ENCODE data around the gene AQP7. TPM values are rescaled to one million over a fixed set of nuclear protein-coding genes. Genes with fewer than 3 reads are reported as not detected.
"Not testable (repeated sequence)": the region's sequence is repeated elsewhere in the genome, so short reads cannot be mapped to it uniquely, and the experiment has no call there.

AQP7 gene
- total RNA-seq, 1 experiment from 2014 or later = not detected

DNA sequence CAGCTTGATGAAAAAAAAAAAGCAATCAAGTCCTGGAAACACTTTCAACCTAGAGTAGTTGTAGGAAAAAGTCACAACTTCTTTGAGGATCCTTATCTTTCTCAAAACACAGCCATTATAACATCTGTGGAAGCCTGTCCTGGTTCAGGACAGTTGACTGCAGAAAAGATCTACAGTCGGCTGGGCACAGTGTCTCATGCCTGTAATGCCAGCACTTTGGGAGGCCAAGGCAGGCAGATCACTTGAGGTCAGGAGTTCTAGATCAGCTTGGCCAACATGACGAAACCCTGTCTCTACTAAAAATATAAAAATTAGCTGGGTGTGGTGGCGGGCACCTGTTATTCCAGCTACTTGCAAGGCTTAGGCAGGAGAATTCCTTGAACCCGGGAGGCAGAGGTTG is 37.6 kb downstream of the AQP7 start:
- H3K9ac ChIP-seq (ENCODE audit: low read length); H2AFZ ChIP-seq (ENCODE audit: low read length); H4K20me1 ChIP-seq (ENCODE audit: insufficient read depth, low read depth, low read length); H3K4me3 ChIP-seq (ENCODE audit: low read length); H3K9me3 ChIP-seq (ENCODE audit: low read length); H3K4me2 ChIP-seq (ENCODE audit: low read depth, low read length, poor library complexity, severe bottlenecking); DNase-seq; H3K4me1 ChIP-seq (ENCODE audit: low read length); H3K27me3 ChIP-seq (ENCODE audit: low read length); H3K9me2 ChIP-seq (replicated peaks; ENCODE audit: insufficient read depth, low read length); H3K27ac ChIP-seq (ENCODE audit: low read length); H3K79me2 ChIP-seq (ENCODE audit: low read length): not testable (repeated sequence)
- peaks cover 27% of the 10 kb centered on the region; the same call in 1 of the 2 replicates for H3K36me3 ChIP-seq (ENCODE audit: insufficient read depth, low read length)

GRCh38 chr9:33364127-33364526 is 38.2 kb downstream of the AQP7 start:
- Histone ChIP-seq H3K9me2 (replicated peaks; ENCODE audit: insufficient read depth, low read length) (no peaks in the 10 kb centered on the region), H3K79me2 (ENCODE audit: low read length) (no peaks in the 10 kb centered on the region), H3K27ac (ENCODE audit: low read length) (no peak overlapping the region), H2AFZ (ENCODE audit: low read length) (no peak overlapping the region), H3K4me3 (ENCODE audit: low read length) (no peak overlapping the region), H4K20me1 (ENCODE audit: insufficient read depth, low read depth, low read length) (no peaks in the 10 kb centered on the region), H3K9ac (ENCODE audit: low read length) (no peak overlapping the region), H3K4me1 (ENCODE audit: low read length) (no peaks in the 10 kb centered on the region), H3K4me2 (ENCODE audit: low read depth, low read length, poor library complexity, severe bottlenecking) (no peak overlapping the region), H3K36me3 (ENCODE audit: insufficient read depth, low read length) (peaks cover 26% of the 10 kb centered on the region; the same call in 1 of the 2 replicates), H3K27me3 (ENCODE audit: low read length) (no peaks in the 10 kb centered on the region), H3K9me3 (ENCODE audit: low read length) (no peaks in the 10 kb centered on the region)
- DNase-seq = no peak

DNA sequence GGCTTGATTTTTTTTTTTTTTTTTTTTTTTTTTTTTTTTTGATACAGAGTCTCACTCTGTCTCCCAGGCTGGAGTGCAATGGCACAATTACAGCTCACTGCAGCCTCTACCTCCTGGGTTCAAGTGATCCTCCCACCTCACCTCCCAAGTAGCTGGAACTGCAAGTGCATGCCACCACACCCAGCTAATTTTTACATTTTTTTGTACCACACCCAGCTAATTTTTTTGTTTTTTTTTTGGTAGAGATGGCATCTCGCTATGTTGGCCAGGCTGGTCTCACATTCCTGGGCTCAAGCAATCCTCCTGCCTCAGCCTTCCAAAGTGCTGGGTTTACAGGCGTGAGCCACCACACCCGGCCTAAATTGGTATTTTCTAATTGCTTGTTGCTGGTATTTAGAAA is 43.7 kb downstream of the AQP7 start:
- not testable (repeated sequence) for H3K27ac ChIP-seq (ENCODE audit: low read length)

DNA sequence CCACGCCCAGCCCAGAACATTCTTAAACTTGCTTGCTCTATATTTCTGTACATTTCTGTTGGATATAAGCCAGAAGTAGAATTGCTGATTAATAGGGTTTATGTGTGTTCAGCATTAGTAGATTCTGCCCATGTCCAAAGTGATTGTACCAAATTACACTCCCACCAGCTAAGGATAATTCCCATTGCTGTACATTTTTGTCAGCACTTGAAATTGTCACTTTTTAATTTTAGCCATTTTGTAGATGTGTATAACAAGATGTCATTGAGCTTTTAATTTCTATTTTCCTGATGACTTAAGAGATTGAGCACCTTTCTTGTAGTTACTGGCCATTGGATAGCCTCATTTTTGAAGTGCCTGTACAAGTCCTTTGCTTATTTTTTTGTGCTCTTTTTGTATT is 46.4 kb downstream of the AQP7 start:
- Histone ChIP-seq H3K27ac (ENCODE audit: low read length) (no peak overlapping the region), H4K20me1 (ENCODE audit: insufficient read depth, low read depth, low read length) (no peaks in the 10 kb centered on the region), H3K79me2 (ENCODE audit: low read length) (no peaks in the 10 kb centered on the region), H3K4me3 (ENCODE audit: low read length) (no peak overlapping the region), H3K36me3 (ENCODE audit: insufficient read depth, low read length) (peaks cover 24% of the 10 kb centered on the region), H3K9me2 (replicated peaks; ENCODE audit: insufficient read depth, low read length) (no peaks in the 10 kb centered on the region), H3K4me1 (ENCODE audit: low read length) (no peaks in the 10 kb centered on the region), H3K9ac (ENCODE audit: low read length) (no peak overlapping the region), H3K9me3 (ENCODE audit: low read length) (no peaks in the 10 kb centered on the region), H3K27me3 (ENCODE audit: low read length) (no peaks in the 10 kb centered on the region), H3K4me2 (ENCODE audit: low read depth, low read length, poor library complexity, severe bottlenecking) (no peak overlapping the region), H2AFZ (ENCODE audit: low read length) (no peak overlapping the region)
- no peak for DNase-seq

More for the DNA sequence above, 43.7 kb downstream of the AQP7 start:
- not testable (repeated sequence) for H3K9ac ChIP-seq (ENCODE audit: low read length); H3K27me3 ChIP-seq (ENCODE audit: low read length); H3K4me3 ChIP-seq (ENCODE audit: low read length); DNase-seq; H3K9me2 ChIP-seq (replicated peaks; ENCODE audit: insufficient read depth, low read length); H4K20me1 ChIP-seq (ENCODE audit: insufficient read depth, low read depth, low read length); H3K4me2 ChIP-seq (ENCODE audit: low read depth, low read length, poor library complexity, severe bottlenecking); H3K4me1 ChIP-seq (ENCODE audit: low read length); H3K79me2 ChIP-seq (ENCODE audit: low read length); H3K9me3 ChIP-seq (ENCODE audit: low read length); H2AFZ ChIP-seq (ENCODE audit: low read length)
- H3K36me3 ChIP-seq (ENCODE audit: insufficient read depth, low read length) = peaks cover 18% of the 10 kb centered on the region

DNA sequence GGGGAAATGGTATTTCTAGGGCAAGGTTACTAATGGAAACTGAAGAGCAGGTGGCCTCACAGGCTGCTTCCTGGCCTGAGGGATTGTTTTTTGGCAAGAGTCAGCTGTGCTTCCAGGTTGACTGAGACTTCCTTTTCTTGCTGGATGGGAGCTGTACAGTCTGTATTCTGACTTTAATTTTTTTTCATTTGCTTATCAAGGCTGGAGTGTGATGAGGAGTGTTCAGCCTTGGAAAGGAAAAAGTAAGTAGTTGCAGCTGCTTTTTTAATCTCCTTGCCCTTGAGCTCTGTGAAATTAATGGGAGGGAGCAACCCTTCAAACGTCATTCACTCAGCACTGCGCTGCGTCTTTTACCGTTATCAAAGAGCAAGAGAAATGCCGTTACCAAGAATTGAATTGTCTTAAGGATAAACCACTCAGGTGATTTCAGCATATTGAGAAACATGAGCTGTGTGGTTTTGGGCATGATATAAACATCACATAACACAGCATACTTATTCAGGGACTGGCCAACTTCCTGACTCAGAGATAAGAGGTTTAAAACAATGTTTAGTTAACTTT is 47.6 kb downstream of the AQP7 start:
- Histone ChIP-seq H2AFZ (ENCODE audit: low read length) (no peak overlapping the region), H3K9me3 (ENCODE audit: low read length) (no peaks in the 10 kb centered on the region), H3K9ac (ENCODE audit: low read length) (no peak overlapping the region), H3K9me2 (replicated peaks; ENCODE audit: insufficient read depth, low read length) (no peaks in the 10 kb centered on the region), H3K27ac (ENCODE audit: low read length) (no peak overlapping the region), H3K4me2 (ENCODE audit: low read depth, low read length, poor library complexity, severe bottlenecking) (no peak overlapping the region), H3K27me3 (ENCODE audit: low read length) (no peaks in the 10 kb centered on the region), H4K20me1 (ENCODE audit: insufficient read depth, low read depth, low read length) (no peaks in the 10 kb centered on the region), H3K36me3 (ENCODE audit: insufficient read depth, low read length) (peaks cover 20% of the 10 kb centered on the region), H3K79me2 (ENCODE audit: low read length) (no peaks in the 10 kb centered on the region), H3K4me3 (ENCODE audit: low read length) (no peak overlapping the region), H3K4me1 (ENCODE audit: low read length) (no peaks in the 10 kb centered on the region)
- no peak for DNase-seq

DNA sequence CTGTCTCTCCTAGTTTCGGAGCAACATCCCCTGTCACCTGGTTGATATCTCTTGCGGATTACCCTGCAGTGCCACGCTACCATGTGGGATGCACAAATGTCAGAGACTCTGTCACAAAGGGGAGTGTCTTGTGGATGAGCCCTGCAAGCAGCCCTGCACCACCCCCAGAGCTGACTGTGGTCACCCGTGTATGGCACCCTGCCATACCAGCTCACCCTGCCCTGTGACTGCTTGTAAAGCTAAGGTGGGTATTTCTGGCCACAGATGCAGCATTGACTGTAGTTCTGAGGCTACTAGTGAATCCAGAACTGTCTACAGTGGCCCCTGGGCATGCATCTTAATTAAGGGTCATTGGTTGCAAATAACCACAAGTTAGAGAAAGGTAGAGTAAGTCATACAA is 50.8 kb downstream of the AQP7 start:
- Histone ChIP-seq H3K9me2 (replicated peaks; ENCODE audit: insufficient read depth, low read length) (no peaks in the 10 kb centered on the region), H3K27ac (ENCODE audit: low read length) (no peak overlapping the region), H3K36me3 (ENCODE audit: insufficient read depth, low read length) (peaks cover 41% of the 10 kb centered on the region), H3K4me3 (ENCODE audit: low read length) (no peak overlapping the region), H3K9ac (ENCODE audit: low read length) (no peak overlapping the region), H3K4me1 (ENCODE audit: low read length) (no peaks in the 10 kb centered on the region), H3K79me2 (ENCODE audit: low read length) (no peaks in the 10 kb centered on the region), H2AFZ (ENCODE audit: low read length) (no peak overlapping the region), H3K4me2 (ENCODE audit: low read depth, low read length, poor library complexity, severe bottlenecking) (no peak overlapping the region), H3K9me3 (ENCODE audit: low read length) (no peaks in the 10 kb centered on the region), H4K20me1 (ENCODE audit: insufficient read depth, low read depth, low read length) (no peaks in the 10 kb centered on the region), H3K27me3 (ENCODE audit: low read length) (no peaks in the 10 kb centered on the region)
- DNase-seq = no peak

DNA sequence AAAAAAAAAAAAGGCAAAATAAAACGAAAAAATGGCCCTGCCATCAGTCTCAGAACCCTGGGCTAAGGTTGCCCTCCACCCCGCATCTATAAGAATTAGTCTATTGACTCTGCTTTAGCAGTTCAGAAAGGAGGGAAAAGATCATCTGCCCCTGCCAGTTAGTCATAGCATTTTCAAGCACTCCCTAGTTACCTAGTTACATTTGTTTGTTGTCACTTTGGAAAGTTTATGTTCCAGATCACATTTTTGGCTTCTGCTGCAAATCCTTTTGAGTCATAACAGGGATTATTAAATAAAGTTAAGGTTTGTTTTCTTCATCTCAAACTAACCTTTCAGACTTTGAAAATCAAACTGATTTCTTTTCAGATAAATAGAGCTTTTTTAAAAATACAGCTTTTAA is 52.1 kb downstream of the AQP7 start:
- Histone ChIP-seq H3K79me2 (ENCODE audit: low read length) (no peaks in the 10 kb centered on the region), H3K27ac (ENCODE audit: low read length) (no peak overlapping the region), H3K9me3 (ENCODE audit: low read length) (no peaks in the 10 kb centered on the region), H2AFZ (ENCODE audit: low read length) (no peak overlapping the region), H3K9ac (ENCODE audit: low read length) (no peak overlapping the region), H3K4me2 (ENCODE audit: low read depth, low read length, poor library complexity, severe bottlenecking) (no peak overlapping the region), H3K4me3 (ENCODE audit: low read length) (no peak overlapping the region), H4K20me1 (ENCODE audit: insufficient read depth, low read depth, low read length) (no peaks in the 10 kb centered on the region), H3K9me2 (replicated peaks; ENCODE audit: insufficient read depth, low read length) (no peaks in the 10 kb centered on the region), H3K27me3 (ENCODE audit: low read length) (no peaks in the 10 kb centered on the region), H3K36me3 (ENCODE audit: insufficient read depth, low read length) (peaks cover 43% of the 10 kb centered on the region; the same call in 1 of the 2 replicates), H3K4me1 (ENCODE audit: low read length) (no peaks in the 10 kb centered on the region)
- no peak for DNase-seq

- H3K4me2 ChIP-seq (ENCODE audit: low read depth, low read length, poor library complexity, severe bottlenecking) = no peak overlapping the region
- no peaks in the 10 kb centered on the region for H3K27me3 ChIP-seq (ENCODE audit: low read length)
- H3K27ac ChIP-seq (ENCODE audit: low read length) = no peak overlapping the region
- H3K79me2 ChIP-seq (ENCODE audit: low read length) = no peaks in the 10 kb centered on the region
- no peak overlapping the region for H3K4me3 ChIP-seq (ENCODE audit: low read length)
- H3K4me1 ChIP-seq (ENCODE audit: low read length) = no peaks in the 10 kb centered on the region
- H4K20me1 ChIP-seq (ENCODE audit: insufficient read depth, low read depth, low read length) = no peaks in the 10 kb centered on the region
- no peaks in the 10 kb centered on the region for H3K9me2 ChIP-seq (replicated peaks; ENCODE audit: insufficient read depth, low read length)
- H2AFZ ChIP-seq (ENCODE audit: low read length) = no peak overlapping the region
- peaks cover 43% of the 10 kb centered on the region; the same call in 1 of the 2 replicates for H3K36me3 ChIP-seq (ENCODE audit: insufficient read depth, low read length)
- no peak for DNase-seq
- no peaks in the 10 kb centered on the region for H3K9me3 ChIP-seq (ENCODE audit: low read length)
- no peak overlapping the region for H3K9ac ChIP-seq (ENCODE audit: low read length)
Observed at GRCh38 chr9:33349743-33350142, 52.6 kb downstream of the AQP7 start.

GRCh38 chr9:33348998-33349397 is 53.4 kb downstream of the AQP7 start:
- H3K27ac ChIP-seq (ENCODE audit: low read length) = no peak overlapping the region
- no peak overlapping the region for H2AFZ ChIP-seq (ENCODE audit: low read length)
- H3K4me2 ChIP-seq (ENCODE audit: low read depth, low read length, poor library complexity, severe bottlenecking) = no peak overlapping the region
- no peaks in the 10 kb centered on the region for H3K27me3 ChIP-seq (ENCODE audit: low read length)
- no peaks in the 10 kb centered on the region for H4K20me1 ChIP-seq (ENCODE audit: insufficient read depth, low read depth, low read length)
- H3K9ac ChIP-seq (ENCODE audit: low read length) = no peak overlapping the region
- peaks cover 48% of the 10 kb centered on the region for H3K36me3 ChIP-seq (ENCODE audit: insufficient read depth, low read length)
- no peaks in the 10 kb centered on the region for H3K4me1 ChIP-seq (ENCODE audit: low read length)
- H3K9me3 ChIP-seq (ENCODE audit: low read length) = no peaks in the 10 kb centered on the region
- H3K9me2 ChIP-seq (replicated peaks; ENCODE audit: insufficient read depth, low read length) = no peaks in the 10 kb centered on the region
- no peak overlapping the region for H3K4me3 ChIP-seq (ENCODE audit: low read length)
- H3K79me2 ChIP-seq (ENCODE audit: low read length) = no peaks in the 10 kb centered on the region
- DNase-seq = no peak

Measured in Karpas-422 (cell line).